Smooth muscle cell (in vitro differentiated cells): ENCODE data around the gene ZCWPW1. TPM values are rescaled to one million over a fixed set of nuclear protein-coding genes. Genes with fewer than 3 reads are reported as not detected.

Experiments
- DNase-seq: peaks from one replicate; lab custom pipeline; 2025; ENCODE audit not compliant: unreplicated experiment; lab: John Stamatoyannopoulos, UW
- H2AFZ ChIP-seq: fragments of 200-600 bp; sonication (generic); 2 replicates; pipeline ENCODE4 v1.6.0; 2016; ENCODE audit warnings: antibody characterized with exemption, low read depth, mild to moderate bottlenecking
- H3F3A ChIP-seq: fragments of 200-600 bp; sonication (generic); 2 replicates; pipeline ENCODE4 v1.6.0; 2017; ENCODE audit warnings: antibody characterized with exemption, low read depth
- H3K27ac ChIP-seq: fragments of 200-600 bp; sonication (generic); 2 replicates; pipeline ENCODE4 v1.5.1; 2016; ENCODE audit warnings: low read depth, mild to moderate bottlenecking
- H3K27me3 ChIP-seq: fragments of 200-600 bp; sonication (generic); 2 replicates; pipeline ENCODE4 v1.6.1; 2016; ENCODE audit warnings: low read depth, mild to moderate bottlenecking
- H3K36me3 ChIP-seq: fragments of 200-600 bp; sonication (generic); 2 replicates; pipeline ENCODE4 v1.5.1; 2016; ENCODE audit warnings: low read depth
- H3K4me1 ChIP-seq: fragments of 200-600 bp; sonication (generic); 2 replicates; pipeline ENCODE4 v1.5.1; 2016; ENCODE audit warnings: low read depth
- H3K4me2 ChIP-seq: fragments of 200-600 bp; sonication (generic); 2 replicates; pipeline ENCODE4 v1.6.0; 2016; ENCODE audit warnings: mild to moderate bottlenecking
- H3K4me3 ChIP-seq: fragments of 200-600 bp; sonication (generic); 2 replicates; pipeline ENCODE4 v1.5.1; 2016; ENCODE audit warnings: mild to moderate bottlenecking
- H3K79me2 ChIP-seq: fragments of 200-600 bp; sonication (generic); 2 replicates; pipeline ENCODE4 v1.6.0; 2016; ENCODE audit warnings: low read depth, mild to moderate bottlenecking
- H3K9ac ChIP-seq: fragments of 200-600 bp; sonication (generic); 2 replicates; pipeline ENCODE4 v1.6.0; 2016; ENCODE audit warnings: low read depth
- H3K9me3 ChIP-seq: fragments of 200-600 bp; sonication (generic); replicated peaks from 2 replicates; pipeline ENCODE4 v1.5.1; 2016; ENCODE audit warnings: low read depth
- H4K20me1 ChIP-seq: fragments of 200-600 bp; sonication (generic); 2 replicates; pipeline ENCODE4 v1.6.0; 2016; ENCODE audit warnings: low read depth
- WGBS: methylation state at CpG from one replicate; pipeline ENCODE4 v1.1.7; 2016; ENCODE audit warnings: low lambda C conversion rate; 5-methylcytosine and 5-hydroxymethylcytosine counted together
- polyA plus RNA-seq: library from polyadenylated mRNA; unstranded; fragments of >200 nt; fragmentation: Nextera tagmentation; extraction: Ambion mirVana; gene quantifications from 2 replicates; pipeline ENCODE4 v1.2.1, GENCODE V29; 2016
- total RNA-seq: library from RNA; depleted of rRNA; stranded (reverse); fragments of >200 nt; gene quantifications from 2 replicates; pipeline ENCODE4 v1.2.3, GENCODE V29; 2014
- TF ChIP-seq, protein P1 (sequence below): fragments of 200-600 bp; sonication (generic); IDR thresholded peaks from 2 replicates; pipeline ENCODE4 v1.5.1; 2017; ENCODE audit warnings: borderline replicate concordance, mild to moderate bottlenecking, antibody characterized with exemption; ENCODE audit not compliant: insufficient read depth, poor library complexity, severe bottlenecking

ZCWPW1 gene
- total and polyA plus RNA-seq, 2 experiments from 2014 or later: 3.9 to 5.3 TPM

DNA sequence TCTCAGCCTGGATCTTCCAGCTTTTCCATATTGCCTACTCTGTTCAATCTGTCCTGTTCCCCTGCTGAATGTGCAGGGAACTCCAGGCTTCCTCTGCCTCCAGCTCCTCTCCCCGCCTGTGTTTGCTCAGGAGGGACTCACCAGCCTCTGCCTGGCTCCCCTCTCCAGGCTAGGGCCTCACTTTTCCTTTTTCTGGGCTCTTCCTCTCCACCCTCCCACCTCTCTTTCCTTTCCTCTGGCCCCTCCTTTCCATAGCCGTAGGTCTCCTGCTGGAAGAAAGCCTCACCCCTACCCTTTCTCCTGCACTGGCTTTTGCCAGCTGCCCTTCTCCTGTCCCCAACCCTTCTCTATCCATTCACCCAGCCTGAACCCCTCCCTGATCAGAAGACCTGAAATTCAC is 30.3 kb downstream of the ZCWPW1 start:
- no peaks in the 10 kb centered on the region for H3K79me2 ChIP-seq
- peaks cover 14% of the 10 kb centered on the region for H3K27me3 ChIP-seq
- H3K27ac ChIP-seq: no peak overlapping the region
- H3K4me1 ChIP-seq: no peaks in the 10 kb centered on the region
- TF ChIP-seq, protein P1, sequence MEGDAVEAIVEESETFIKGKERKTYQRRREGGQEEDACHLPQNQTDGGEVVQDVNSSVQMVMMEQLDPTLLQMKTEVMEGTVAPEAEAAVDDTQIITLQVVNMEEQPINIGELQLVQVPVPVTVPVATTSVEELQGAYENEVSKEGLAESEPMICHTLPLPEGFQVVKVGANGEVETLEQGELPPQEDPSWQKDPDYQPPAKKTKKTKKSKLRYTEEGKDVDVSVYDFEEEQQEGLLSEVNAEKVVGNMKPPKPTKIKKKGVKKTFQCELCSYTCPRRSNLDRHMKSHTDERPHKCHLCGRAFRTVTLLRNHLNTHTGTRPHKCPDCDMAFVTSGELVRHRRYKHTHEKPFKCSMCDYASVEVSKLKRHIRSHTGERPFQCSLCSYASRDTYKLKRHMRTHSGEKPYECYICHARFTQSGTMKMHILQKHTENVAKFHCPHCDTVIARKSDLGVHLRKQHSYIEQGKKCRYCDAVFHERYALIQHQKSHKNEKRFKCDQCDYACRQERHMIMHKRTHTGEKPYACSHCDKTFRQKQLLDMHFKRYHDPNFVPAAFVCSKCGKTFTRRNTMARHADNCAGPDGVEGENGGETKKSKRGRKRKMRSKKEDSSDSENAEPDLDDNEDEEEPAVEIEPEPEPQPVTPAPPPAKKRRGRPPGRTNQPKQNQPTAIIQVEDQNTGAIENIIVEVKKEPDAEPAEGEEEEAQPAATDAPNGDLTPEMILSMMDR: no peak
- H3F3A ChIP-seq: no peaks in the 10 kb centered on the region
- H3K4me3 ChIP-seq: no peak overlapping the region
- no peaks in the 10 kb centered on the region for H4K20me1 ChIP-seq
- no peaks in the 10 kb centered on the region for H3K9me3 ChIP-seq
- DNase-seq: no peak
- H3K9ac ChIP-seq: no peak overlapping the region
- H3K36me3 ChIP-seq: no peaks in the 10 kb centered on the region
- 74% methylated on average over 2 of the region's 2 CpGs for WGBS
- H3K4me2 ChIP-seq: no peak overlapping the region
- no peak overlapping the region for H2AFZ ChIP-seq

DNA sequence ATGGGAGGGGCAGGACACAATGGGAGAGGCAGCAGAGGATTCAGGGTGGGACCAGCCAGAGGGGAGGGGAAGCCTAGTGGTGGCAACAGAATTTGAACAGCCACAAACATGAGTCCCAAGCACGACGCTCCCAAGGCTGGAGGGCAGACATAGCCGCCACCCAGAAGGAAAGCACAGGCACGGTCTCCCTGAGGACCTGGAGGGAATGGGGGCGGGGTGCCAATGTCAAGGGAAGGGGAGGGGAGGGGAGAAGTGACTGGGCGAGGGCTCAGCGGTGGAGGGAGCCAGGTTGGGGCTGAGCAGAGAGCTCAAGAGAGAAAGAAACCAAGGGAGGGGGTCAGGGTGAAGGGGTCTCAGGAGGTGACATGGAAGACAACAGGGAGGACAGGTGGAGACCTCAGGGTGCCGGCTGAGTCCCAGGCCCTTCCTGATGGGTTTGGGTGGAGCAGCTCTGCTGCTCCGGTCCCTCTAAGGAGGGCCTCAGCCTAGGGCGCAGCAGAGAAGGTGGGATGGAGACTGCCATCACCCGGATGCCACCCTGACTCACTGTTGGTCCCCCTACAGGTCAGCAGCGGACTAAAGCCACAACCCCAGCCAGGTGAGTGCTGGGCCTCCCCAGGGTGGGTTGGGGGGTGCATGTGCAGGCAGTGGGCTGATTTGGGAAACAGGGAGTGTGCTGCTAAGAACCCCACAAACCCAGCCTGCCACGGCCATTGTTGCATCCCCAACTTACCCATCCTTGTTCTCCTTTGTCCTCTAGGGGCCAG is 31.0 kb downstream of the ZCWPW1 start:
- TF ChIP-seq, protein P1: no peak
- Histone ChIP-seq H3K9ac (no peak overlapping the region), H3F3A (no peaks in the 10 kb centered on the region), H3K36me3 (no peaks in the 10 kb centered on the region), H3K4me2 (no peak overlapping the region), H3K4me1 (no peaks in the 10 kb centered on the region), H4K20me1 (no peaks in the 10 kb centered on the region), H3K27me3 (peaks cover 14% of the 10 kb centered on the region), H3K27ac (no peak overlapping the region), H3K79me2 (no peaks in the 10 kb centered on the region), H3K4me3 (no peak overlapping the region), H3K9me3 (no peaks in the 10 kb centered on the region), H2AFZ (no peak overlapping the region)
- 72% methylated on average over 8 of the region's 13 CpGs for WGBS
- no peak for DNase-seq

DNA sequence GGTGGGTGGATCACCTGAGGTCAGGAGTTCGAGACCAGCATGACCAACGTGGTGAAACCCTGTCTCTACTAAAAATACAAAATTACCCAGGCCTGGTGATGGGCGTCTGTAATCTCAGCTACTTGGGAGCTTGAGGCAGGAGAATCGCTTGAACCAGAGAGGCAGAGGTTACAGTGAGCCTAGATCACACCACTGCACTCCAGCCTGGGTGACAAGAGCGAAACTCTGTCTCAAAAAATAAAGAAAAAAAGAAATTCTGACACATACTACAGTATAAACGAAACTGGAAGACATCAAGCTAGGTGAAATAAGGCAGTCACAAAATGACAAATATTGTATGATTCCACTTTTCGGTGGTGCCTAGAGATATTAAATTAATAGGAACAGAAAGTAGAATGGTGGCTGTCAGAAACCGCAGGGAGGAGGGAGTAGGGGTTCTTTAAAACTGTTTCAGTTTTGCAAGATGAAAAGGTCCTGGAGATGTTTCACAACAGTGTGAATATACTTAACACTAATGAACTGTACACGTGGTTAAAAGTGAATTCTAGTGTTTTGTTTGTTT is 32.0 kb downstream of the ZCWPW1 start:
- Histone ChIP-seq H3K9ac (no peak overlapping the region), H3K4me2 (no peak overlapping the region), H4K20me1 (no peaks in the 10 kb centered on the region), H3K9me3 (no peaks in the 10 kb centered on the region), H3K36me3 (no peaks in the 10 kb centered on the region), H3K79me2 (no peaks in the 10 kb centered on the region), H2AFZ (no peak overlapping the region), H3K27me3 (peaks cover 14% of the 10 kb centered on the region), H3F3A (no peaks in the 10 kb centered on the region), H3K27ac (no peak overlapping the region), H3K4me3 (no peak overlapping the region), H3K4me1 (no peaks in the 10 kb centered on the region)
- 83% methylated on average over 9 of the region's 9 CpGs for WGBS
- TF ChIP-seq, protein P1: no peak
- no peak for DNase-seq
